GM19468 (cell line): Measurements from ENCODE around the gene SH3BP4.

Experiments
- ATAC-seq: cut with Tn5 transposase; IDR thresholded peaks from one replicate; pipeline ENCODE4 v1.9.1; 2021; ENCODE audit warnings: mild to moderate bottlenecking, moderate library complexity, moderate number of reproducible peaks; ENCODE audit not compliant: unreplicated experiment; ENCODE audit errors: extremely low read depth

The SH3BP4 gene

GRCh38 chr2:235098736-235099494 lies 147.1 kb downstream of the SH3BP4 start:
- ATAC-seq, result no peak

GRCh38 chr2:235102896-235103295 lies 151.1 kb downstream of the SH3BP4 start:
- ATAC-seq, result no peak
